ENCODE results near the gene TBC1D19.
"Not testable (repeated sequence)": the region's sequence is repeated elsewhere in the genome, so short reads cannot be mapped to it uniquely, and the experiment has no call there.

TBC1D19 gene

DNA sequence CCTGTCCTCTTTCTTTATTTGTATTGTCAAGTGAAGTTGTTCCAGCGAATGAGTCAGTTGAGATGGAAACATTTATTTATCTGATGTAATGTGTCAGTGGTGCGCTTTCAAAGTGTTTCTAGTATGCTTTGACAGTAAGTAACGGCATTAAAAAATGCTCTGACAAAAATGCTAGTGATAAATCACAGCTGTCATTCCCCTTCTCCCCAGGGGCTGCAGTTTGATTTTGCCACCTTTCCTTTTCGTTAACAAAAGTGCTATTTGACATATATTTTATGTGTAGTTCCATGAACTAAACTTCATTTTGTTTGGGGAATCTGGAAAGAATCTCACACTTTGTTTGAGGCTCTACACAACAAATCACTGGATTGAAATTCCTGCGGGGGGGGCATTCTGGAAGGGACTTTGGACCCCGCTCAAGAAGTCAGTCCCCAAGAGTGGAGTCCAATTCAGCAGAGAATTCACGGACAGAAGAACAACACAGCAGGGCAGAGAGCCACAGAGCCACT lies 7.6 kb upstream of the TBC1D19 start:
- TF ChIP-seq, protein P1, sequence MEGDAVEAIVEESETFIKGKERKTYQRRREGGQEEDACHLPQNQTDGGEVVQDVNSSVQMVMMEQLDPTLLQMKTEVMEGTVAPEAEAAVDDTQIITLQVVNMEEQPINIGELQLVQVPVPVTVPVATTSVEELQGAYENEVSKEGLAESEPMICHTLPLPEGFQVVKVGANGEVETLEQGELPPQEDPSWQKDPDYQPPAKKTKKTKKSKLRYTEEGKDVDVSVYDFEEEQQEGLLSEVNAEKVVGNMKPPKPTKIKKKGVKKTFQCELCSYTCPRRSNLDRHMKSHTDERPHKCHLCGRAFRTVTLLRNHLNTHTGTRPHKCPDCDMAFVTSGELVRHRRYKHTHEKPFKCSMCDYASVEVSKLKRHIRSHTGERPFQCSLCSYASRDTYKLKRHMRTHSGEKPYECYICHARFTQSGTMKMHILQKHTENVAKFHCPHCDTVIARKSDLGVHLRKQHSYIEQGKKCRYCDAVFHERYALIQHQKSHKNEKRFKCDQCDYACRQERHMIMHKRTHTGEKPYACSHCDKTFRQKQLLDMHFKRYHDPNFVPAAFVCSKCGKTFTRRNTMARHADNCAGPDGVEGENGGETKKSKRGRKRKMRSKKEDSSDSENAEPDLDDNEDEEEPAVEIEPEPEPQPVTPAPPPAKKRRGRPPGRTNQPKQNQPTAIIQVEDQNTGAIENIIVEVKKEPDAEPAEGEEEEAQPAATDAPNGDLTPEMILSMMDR (conservative IDR thresholded peaks at IDR 0.05; ENCODE audit: low read length): no peak
- no peak for TF ChIP-seq EZH2phosphoT487 (IDR thresholded peaks at IDR 0.05; ENCODE audit: borderline replicate concordance)
- no peaks in the 10 kb centered on the region for H3K9me2 ChIP-seq (replicated peaks; ENCODE audit: low read depth, low read length)
- H3K4me3 ChIP-seq (ENCODE audit: low read length, poor library complexity, severe bottlenecking): no peak overlapping the region
- no peaks in the 10 kb centered on the region for H3K9me3 ChIP-seq (ENCODE audit: insufficient read depth, low read depth, low read length)
- no peaks in the 10 kb centered on the region for H4K20me1 ChIP-seq (ENCODE audit: insufficient read depth, low read length, poor library complexity, severe bottlenecking)
- H3K4me2 ChIP-seq (ENCODE audit: low read depth, low read length, poor library complexity, severe bottlenecking): no peak overlapping the region
- H3K79me2 ChIP-seq (ENCODE audit: insufficient read depth, low read length): no peaks in the 10 kb centered on the region
- peaks cover 18% of the 10 kb centered on the region for H3K4me1 ChIP-seq (ENCODE audit: insufficient read depth, low read length, poor library complexity, severe bottlenecking)
- H3F3A ChIP-seq (ENCODE audit: low read depth): no peaks in the 10 kb centered on the region
- no peaks in the 10 kb centered on the region for H3K36me3 ChIP-seq (ENCODE audit: insufficient read depth, low read length)
- no peaks in the 10 kb centered on the region for H3K27me3 ChIP-seq (ENCODE audit: insufficient read depth, low read length, poor library complexity, severe bottlenecking)
- H2AFZ ChIP-seq (ENCODE audit: low read length): no peak overlapping the region
- H3K9ac ChIP-seq (ENCODE audit: low read depth, low read length, poor library complexity, severe bottlenecking): no peak overlapping the region

DNA sequence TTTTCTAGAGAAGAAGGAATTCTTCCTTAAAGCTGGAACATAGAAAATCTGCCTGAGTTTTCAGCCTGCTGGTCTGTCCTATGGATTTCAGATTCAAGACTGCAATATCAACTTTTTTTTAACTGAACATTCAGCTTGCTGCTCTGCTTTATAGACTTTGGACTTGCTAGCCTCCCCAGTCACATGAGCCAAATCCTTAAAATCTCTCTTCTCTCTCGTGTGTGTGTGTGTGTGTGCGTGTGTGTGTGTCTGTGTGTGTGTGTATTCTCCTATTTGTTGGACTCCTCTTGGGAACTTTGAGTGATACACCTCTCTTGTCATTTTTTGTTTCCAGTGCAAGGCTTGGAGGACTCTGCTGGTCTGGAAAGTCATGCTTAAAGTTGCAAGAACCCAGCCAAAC lies 6.8 kb upstream of the TBC1D19 start:
- Histone ChIP-seq H3K4me3 (ENCODE audit: low read length, poor library complexity, severe bottlenecking) (no peak overlapping the region), H3K9ac (ENCODE audit: low read depth, low read length, poor library complexity, severe bottlenecking) (no peak overlapping the region), H3K4me1 (ENCODE audit: insufficient read depth, low read length, poor library complexity, severe bottlenecking) (peaks cover 18% of the 10 kb centered on the region), H3K27me3 (ENCODE audit: insufficient read depth, low read length, poor library complexity, severe bottlenecking) (no peaks in the 10 kb centered on the region), H3K36me3 (ENCODE audit: insufficient read depth, low read length) (no peaks in the 10 kb centered on the region), H3K4me2 (ENCODE audit: low read depth, low read length, poor library complexity, severe bottlenecking) (no peak overlapping the region), H3K79me2 (ENCODE audit: insufficient read depth, low read length) (no peaks in the 10 kb centered on the region), H3F3A (ENCODE audit: low read depth) (no peaks in the 10 kb centered on the region), H3K9me2 (replicated peaks; ENCODE audit: low read depth, low read length) (no peaks in the 10 kb centered on the region), H2AFZ (ENCODE audit: low read length) (no peak overlapping the region), H3K9me3 (ENCODE audit: insufficient read depth, low read depth, low read length) (no peaks in the 10 kb centered on the region), H4K20me1 (ENCODE audit: insufficient read depth, low read length, poor library complexity, severe bottlenecking) (no peaks in the 10 kb centered on the region)
- TF ChIP-seq, protein P1 (conservative IDR thresholded peaks at IDR 0.05; ENCODE audit: low read length): no peak
- TF ChIP-seq EZH2phosphoT487 (IDR thresholded peaks at IDR 0.05; ENCODE audit: borderline replicate concordance): no peak

DNA sequence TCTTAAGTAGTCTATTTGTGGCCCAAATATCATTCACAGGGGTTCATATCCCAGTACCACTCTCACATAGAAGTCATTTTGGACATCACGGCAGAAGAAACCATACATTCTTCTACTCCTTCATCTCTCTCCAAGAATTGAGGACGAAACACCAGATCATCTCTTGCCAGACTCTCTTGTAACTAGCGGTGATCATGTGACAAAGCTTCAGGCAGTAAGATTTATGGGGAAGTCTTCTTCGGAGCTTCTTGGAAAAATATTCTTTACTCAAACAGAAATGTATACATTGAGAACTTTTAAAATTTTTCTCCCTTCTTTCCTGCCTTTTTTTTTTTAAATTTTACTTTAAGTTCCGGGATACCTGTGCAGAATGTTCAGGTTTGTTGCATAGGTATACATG lies 4.7 kb upstream of the TBC1D19 start:
- H3K36me3 ChIP-seq (ENCODE audit: insufficient read depth, low read length): no peaks in the 10 kb centered on the region
- H3K79me2 ChIP-seq (ENCODE audit: insufficient read depth, low read length): no peaks in the 10 kb centered on the region

DNA sequence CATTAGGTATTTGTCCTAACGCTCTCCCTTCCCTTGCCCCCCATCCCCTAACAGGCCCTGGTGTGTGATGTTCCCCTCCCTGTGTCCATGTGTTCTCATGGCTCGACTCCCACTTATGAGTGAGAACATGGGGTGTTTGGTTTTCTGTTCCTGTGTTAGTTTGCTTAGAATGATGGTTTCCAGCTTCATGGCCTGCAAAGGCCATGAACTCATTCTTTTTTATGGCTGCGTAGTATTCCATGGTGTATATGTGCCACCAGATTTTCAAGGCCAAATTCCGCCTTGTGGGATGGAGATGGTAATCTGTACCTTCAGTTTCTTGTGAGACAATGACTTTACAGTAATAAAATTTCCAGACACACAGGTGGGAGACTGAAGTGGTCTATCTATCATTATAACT lies 2.5 kb upstream of the TBC1D19 start:
- not testable (repeated sequence) for H4K20me1 ChIP-seq (ENCODE audit: insufficient read depth, low read length, poor library complexity, severe bottlenecking); H3K4me2 ChIP-seq (ENCODE audit: low read depth, low read length, poor library complexity, severe bottlenecking); H3F3A ChIP-seq (ENCODE audit: low read depth); H3K36me3 ChIP-seq (ENCODE audit: insufficient read depth, low read length); H3K9ac ChIP-seq (ENCODE audit: low read depth, low read length, poor library complexity, severe bottlenecking); H3K9me2 ChIP-seq (replicated peaks; ENCODE audit: low read depth, low read length); H3K27me3 ChIP-seq (ENCODE audit: insufficient read depth, low read length, poor library complexity, severe bottlenecking); H2AFZ ChIP-seq (ENCODE audit: low read length); H3K79me2 ChIP-seq (ENCODE audit: insufficient read depth, low read length); H3K9me3 ChIP-seq (ENCODE audit: insufficient read depth, low read depth, low read length); H3K4me3 ChIP-seq (ENCODE audit: low read length, poor library complexity, severe bottlenecking)
- H3K4me1 ChIP-seq (ENCODE audit: insufficient read depth, low read length, poor library complexity, severe bottlenecking): peaks cover 18% of the 10 kb centered on the region

More for the DNA sequence above, 4.7 kb upstream of the TBC1D19 start:
- Histone ChIP-seq H3K9me2 (replicated peaks; ENCODE audit: low read depth, low read length) (no peaks in the 10 kb centered on the region), H4K20me1 (ENCODE audit: insufficient read depth, low read length, poor library complexity, severe bottlenecking) (no peaks in the 10 kb centered on the region), H3K27me3 (ENCODE audit: insufficient read depth, low read length, poor library complexity, severe bottlenecking) (no peaks in the 10 kb centered on the region), H3F3A (ENCODE audit: low read depth) (no peaks in the 10 kb centered on the region), H3K9me3 (ENCODE audit: insufficient read depth, low read depth, low read length) (no peaks in the 10 kb centered on the region), H3K4me2 (ENCODE audit: low read depth, low read length, poor library complexity, severe bottlenecking) (no peak overlapping the region), H3K9ac (ENCODE audit: low read depth, low read length, poor library complexity, severe bottlenecking) (no peak overlapping the region), H2AFZ (ENCODE audit: low read length) (no peak overlapping the region), H3K4me1 (ENCODE audit: insufficient read depth, low read length, poor library complexity, severe bottlenecking) (peaks cover 19% of the 10 kb centered on the region), H3K4me3 (ENCODE audit: low read length, poor library complexity, severe bottlenecking) (no peak overlapping the region)
- no peak for TF ChIP-seq EZH2phosphoT487 (IDR thresholded peaks at IDR 0.05; ENCODE audit: borderline replicate concordance)
- TF ChIP-seq, protein P1 (conservative IDR thresholded peaks at IDR 0.05; ENCODE audit: low read length): no peak

Data from Loucy (cell line).